Heart left ventricle (tissue), 16 donors: ENCODE measurements around the gene RYR3. TPM values are rescaled to one million over a fixed set of nuclear protein-coding genes. Genes with fewer than 3 reads are reported as not detected.

Experiments
- ATAC-seq, 4 donors: fragments of 200-7000 bp; cut with Tn5 transposase; one replicate each; pipeline ENCODE4 v1.9.1; 2020 to 2022; ENCODE audit warnings: moderate library complexity in 4 of 4, mild to moderate bottlenecking in 3 of 4, moderate number of reproducible peaks in 1 of 4
- DNase-seq, 5 donors: peaks; one replicate each; pipeline ENCODE4 v3.0.0-alpha.2; 2020
- H3K27ac ChIP-seq, 12 donors: fragments of 200-600 bp; sonication (generic) in 4 of 12; one replicate each; pipeline versions ENCODE4 v1.5.0 to v1.8.0; 2016 to 2022; ENCODE audit warnings: mild to moderate bottlenecking in 2 of 12
- H3K27me3 ChIP-seq, 9 donors: fragments of 200-600 bp; sonication (generic) in 2 of 9; one replicate each; pipeline versions ENCODE4 v1.5.1 to v1.8.0; 2016 to 2022; ENCODE audit warnings: mild to moderate bottlenecking in 3 of 9
- H3K36me3 ChIP-seq, 9 donors: fragments of 200-600 bp; sonication (generic) in 2 of 9; one replicate each; pipeline versions ENCODE4 v1.5.0 to v1.8.0; 2018 to 2022; ENCODE audit warnings: mild to moderate bottlenecking in 2 of 9
- H3K4me1 ChIP-seq, 12 donors: fragments of 200-600 bp; sonication (generic) in 4 of 12; one replicate each; pipeline versions ENCODE4 v1.5.0 to v1.8.0; 2016 to 2022; ENCODE audit warnings: mild to moderate bottlenecking in 3 of 12
- H3K4me3 ChIP-seq, 12 donors: fragments of 200-600 bp; sonication (generic) in 4 of 12; one replicate each; pipeline versions ENCODE4 v1.5.0 to v1.8.0; 2017 to 2022; ENCODE audit warnings: mild to moderate bottlenecking in 9 of 12, moderate library complexity in 4 of 12
- H3K9me3 ChIP-seq, 12 donors: fragments of 200-600 bp; sonication (generic) in 4 of 12; one replicate each; pipeline versions ENCODE4 v1.5.0 to v1.8.0; 2016 to 2022; ENCODE audit warnings: mild to moderate bottlenecking in 1 of 12
- CTCF ChIP-seq, 12 donors: fragments of 200-600 bp; sonication (generic) in 4 of 12; IDR thresholded peaks; one replicate each; pipeline versions ENCODE4 v1.5.0 to v1.8.0; 2018 to 2022; ENCODE audit warnings: antibody characterized with exemption in 12 of 12, mild to moderate bottlenecking in 5 of 12
- POLR2A ChIP-seq, 2 donors: fragments of 450-650 bp; IDR thresholded peaks; one replicate each; pipeline ENCODE4 v1.6.1; 2017; ENCODE audit warnings: antibody characterized with exemption in 2 of 2, mild to moderate bottlenecking in 2 of 2, moderate library complexity in 2 of 2
- WGBS, 4 donors: extraction: QIAGEN DNeasy Blood & Tissue Kit in 2 of 4; methylation state at CpG; one replicate each; pipeline versions ENCODE4 v1.1.5 to v1.1.7; 2013 to 2018; 5-methylcytosine and 5-hydroxymethylcytosine counted together
- intact Hi-C, 10 donors: fragments of 100-400 bp; cut with DNase I; formaldehyde crosslinking; loops; one replicate each; pipeline versions ENCODE4 v1.11.1 to v1.14.2; 2022
- polyA plus RNA-seq, 2 donors: library from polyadenylated mRNA; stranded (reverse); fragments of 200-250 nt; gene quantifications; one replicate each; pipeline ENCODE4 v1.2.3, GENCODE V29; 2013
- total RNA-seq, 9 donors: library from RNA; depleted of rRNA in 2 of 9; stranded (reverse); fragments of >200 nt in 2 of 9; fragmentation: NEBNext Ultra II Directional in 3 of 9; extraction: Animal tissue kit (Norgen Biotek cat#: 25700) in 3 of 9; gene quantifications; one replicate each; pipeline versions ENCODE4 v1.1.0 to v1.2.4, GENCODE V29; 2016 to 2023
- donor health status: ischemic (EF 13 %, LVEDD 7.1; RV severe dilation, severe dysfunction).
- donor health status: healthy with polysubstance abuse.
- donor health status: DM: no; HTN: yes; CAD: no.
- donor health status: DM: no; HTN: no; CAD: no.
- donor health status: ischemic (EF 25% LVEDD 6.9; RV normal size, moderate dysfunction).
- donor health status: ischemic (EF 25% LVEDD 5.7; RV mildly dilated, moderate dysfunction).
- donor health status: healthy.
- donor health status: DM: yes; HTN: yes; CAD: no.
- donor health status: ischemic (EF 35%, LVEDD 5.7; RV mildly dilated, moderate dysfunction).
- donor health status: nonischemic (EF 11% LVEDD 7.7; RV severe dilation, severe dysfunction).
- donor health status: DM: yes; HTN: yes; CAD: no.
- donor health status: PGD.
- donor health status: ischemic (EF 29% LVEDD 5.4; RV normal size, mild dysfunction).
- donor health status: nonischemic (EF 23%, LVEDD 6.1; RV moderate dilation, normal function).

Gene RYR3
- total and polyA plus RNA-seq, 11 donors, result 0.01 to 0.35 (median 0.23) TPM; not detected in 2

DNA sequence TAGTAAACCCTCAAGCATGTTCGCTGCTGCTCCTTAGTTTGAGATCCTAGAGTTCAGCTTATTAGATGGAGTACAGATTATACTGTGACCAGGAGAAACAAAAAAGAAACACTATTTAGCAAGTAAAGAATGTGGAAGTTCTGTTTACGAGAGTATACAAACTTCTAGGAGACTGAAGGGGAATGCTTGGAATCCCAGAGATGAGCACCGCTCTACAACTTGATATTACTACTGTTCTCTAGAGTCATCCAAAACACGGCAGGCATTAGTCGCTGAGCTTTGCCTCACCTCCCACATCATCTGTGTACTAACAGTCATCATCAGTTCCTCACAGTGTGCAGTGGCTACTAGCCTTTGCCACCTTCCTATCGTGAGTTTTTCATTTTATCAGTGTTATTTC is 536.1 kb downstream of the RYR3 start:
- H3K9me3 ChIP-seq, result no peaks in the 10 kb centered on the region
- H3K27me3 ChIP-seq, result no peaks in the 10 kb centered on the region
- TF ChIP-seq POLR2A (IDR thresholded peaks at IDR 0.05) (no peak), CTCF (IDR thresholded peaks at IDR 0.05) (no peak)
- WGBS, 4 donors, result 79 to 85% (median 83%) methylated on average over 6 of the region's 6 CpGs
- no peak for ATAC-seq
- H3K36me3 ChIP-seq, result no peaks in the 10 kb centered on the region
- intact Hi-C loops, result no loop called here
- no peak overlapping the region for H3K4me3 ChIP-seq
- no peak overlapping the region for H3K27ac ChIP-seq
- H3K4me1 ChIP-seq, result no peaks in the 10 kb centered on the region
- DNase-seq, result no peak

DNA sequence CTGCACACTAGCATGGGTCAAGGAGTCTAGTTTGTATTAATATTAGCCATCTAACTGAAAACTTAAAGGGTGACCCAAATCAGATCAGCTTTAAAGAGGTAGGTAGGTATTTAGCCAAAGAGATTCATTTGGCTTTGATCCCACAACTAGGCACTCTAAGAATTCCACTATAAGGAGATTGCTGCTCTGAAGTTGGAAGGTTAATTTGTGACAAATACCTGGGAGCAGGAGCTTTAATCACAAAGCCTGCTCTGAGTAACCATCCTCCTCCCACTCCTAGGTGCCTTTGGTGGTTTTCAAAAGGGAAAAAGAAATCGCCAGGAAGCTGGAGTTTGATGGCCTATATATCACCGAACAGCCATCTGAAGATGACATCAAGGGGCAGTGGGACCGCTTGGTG is 537.2 kb downstream of the RYR3 start:
- ATAC-seq, result no peak
- WGBS, 4 donors, result 78 to 94% (median 93%) methylated on average over 2 to 3 of the region's 3 CpGs

DNA sequence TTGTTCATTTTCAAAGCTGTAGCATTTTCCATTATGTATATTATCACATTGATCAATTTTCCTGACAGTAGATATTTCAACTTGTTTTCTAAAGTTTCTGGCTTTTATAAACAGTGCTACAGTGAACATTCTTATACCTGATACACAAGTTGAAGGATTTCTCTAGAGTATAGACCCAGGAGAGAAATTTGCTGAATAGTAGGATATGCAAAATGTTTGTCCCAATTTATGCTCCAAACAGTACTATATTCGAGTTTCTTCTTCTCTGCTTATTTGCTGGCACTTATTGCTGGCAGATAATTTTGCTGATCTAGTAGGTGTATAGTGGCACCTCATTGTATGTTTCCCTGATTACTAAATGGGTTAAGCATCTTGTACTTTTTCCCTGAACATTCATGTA is 540.3 kb downstream of the RYR3 start:
- WGBS, 4 donors, result 90 to 93% (median 91%) methylated on average over 1 of the region's 1 CpG
- Histone ChIP-seq H3K4me3 (no peak overlapping the region), H3K27me3 (no peaks in the 10 kb centered on the region), H3K27ac (no peak overlapping the region), H3K4me1 (no peaks in the 10 kb centered on the region), H3K36me3 (no peaks in the 10 kb centered on the region), H3K9me3 (no peaks in the 10 kb centered on the region)
- no peak for TF ChIP-seq POLR2A (IDR thresholded peaks at IDR 0.05)
- no peak for TF ChIP-seq CTCF (IDR thresholded peaks at IDR 0.05)
- DNase-seq, result no peak
- intact Hi-C loops, result no loop called here
- no peak for ATAC-seq

More for the DNA sequence above, 537.2 kb downstream of the RYR3 start:
- H3K36me3 ChIP-seq, result no peaks in the 10 kb centered on the region
- H3K27ac ChIP-seq, result no peak overlapping the region
- no peak for TF ChIP-seq CTCF (IDR thresholded peaks at IDR 0.05)
- no peak for TF ChIP-seq POLR2A (IDR thresholded peaks at IDR 0.05)
- H3K4me3 ChIP-seq, result no peak overlapping the region
- no peak for DNase-seq
- H3K4me1 ChIP-seq, result no peaks in the 10 kb centered on the region
- no peaks in the 10 kb centered on the region for H3K9me3 ChIP-seq
- H3K27me3 ChIP-seq, result no peaks in the 10 kb centered on the region
- intact Hi-C loops, result no loop called here

GRCh38 chr15:33852094-33852493 is 541.3 kb downstream of the RYR3 start:
- Histone ChIP-seq H3K27ac (no peak overlapping the region), H3K27me3 (no peaks in the 10 kb centered on the region), H3K4me1 (no peaks in the 10 kb centered on the region), H3K9me3 (no peaks in the 10 kb centered on the region), H3K4me3 (no peak overlapping the region), H3K36me3 (no peaks in the 10 kb centered on the region)
- TF ChIP-seq POLR2A (IDR thresholded peaks at IDR 0.05), result no peak
- TF ChIP-seq CTCF (IDR thresholded peaks at IDR 0.05), result no peak
- no peak for ATAC-seq
- WGBS, 4 donors, result 63 to 77% (median 76%) methylated on average over 1 of the region's 1 CpG
- intact Hi-C loops, result no loop called here
- no peak for DNase-seq
